Activated T-helper 17 cell treated with anti-CD3 and anti-CD28 coated beads, Interleukin-2, amount 50 U/mL, for 72 hours (primary cell): Measurements from ENCODE around the gene SCAF4. TPM values are rescaled to one million over a fixed set of nuclear protein-coding genes. Genes with fewer than 3 reads are reported as not detected.
"Not testable (repeated sequence)": the region's sequence is repeated elsewhere in the genome, so short reads cannot be mapped to it uniquely, and the experiment has no call there.

Source experiments
- ATAC-seq: fragments of 150-1000 bp; cut with Tn5 transposase; replicated peaks from 2 replicates; pipeline ENCODE4 v1.10.0; 2021; ENCODE audit warnings: mild to moderate bottlenecking, moderate library complexity
- H3K27ac Mint-ChIP-seq: one replicate; pipeline ENCODE4 v1.8.0; 2022; ENCODE audit warnings: mixed read lengths
- H3K27me3 Mint-ChIP-seq: one replicate; pipeline ENCODE4 v1.8.0; 2022; ENCODE audit warnings: mixed read lengths
- H3K36me3 Mint-ChIP-seq: one replicate; pipeline ENCODE4 v1.8.0; 2022; ENCODE audit warnings: low read depth, mild to moderate bottlenecking, mixed read lengths
- H3K4me1 Mint-ChIP-seq: one replicate; pipeline ENCODE4 v1.8.0; 2022; ENCODE audit warnings: mixed read lengths
- H3K4me3 Mint-ChIP-seq: one replicate; pipeline ENCODE4 v1.8.0; 2022; ENCODE audit warnings: mild to moderate bottlenecking, mixed read lengths
- H3K9me3 Mint-ChIP-seq: one replicate; pipeline ENCODE4 v1.8.0; 2022; ENCODE audit warnings: mixed read lengths
- total RNA-seq, 2 donors: library from RNA; stranded (reverse); gene quantifications; one replicate each; pipeline ENCODE4 v1.2.3, GENCODE V29; 2022

The SCAF4 gene
- total RNA-seq, 2 donors from 2014 or later: 33.0 to 46.7 TPM

DNA sequence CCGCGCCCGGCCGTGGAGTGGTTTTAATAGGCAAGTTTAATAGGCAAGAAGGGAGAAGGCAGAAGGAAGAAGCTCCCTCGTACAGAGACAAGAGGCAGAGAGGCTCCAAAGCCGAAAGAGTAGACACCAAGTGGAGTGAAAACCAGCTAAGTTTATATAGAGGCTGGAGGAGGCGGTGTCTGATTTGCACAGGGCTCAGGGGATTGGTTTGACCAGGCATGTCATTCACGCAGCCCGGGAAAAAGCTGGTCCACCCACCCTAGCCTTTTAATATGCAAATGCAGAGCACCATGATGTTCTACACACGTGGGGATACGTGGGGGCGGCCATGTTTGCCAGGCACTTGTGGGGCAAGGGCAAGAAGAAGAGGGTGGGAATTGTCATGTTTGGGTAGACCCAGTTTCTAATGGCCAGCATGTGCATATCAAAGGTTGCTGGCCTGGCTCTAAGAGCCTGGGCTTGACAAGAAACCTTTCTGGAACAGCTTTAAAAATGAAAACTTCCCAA lies 90.4 kb downstream of the SCAF4 start:
- H3K4me3 Mint-ChIP-seq: no peak overlapping the region
- H3K27ac Mint-ChIP-seq: no peak overlapping the region
- peaks cover 2% of the 10 kb centered on the region for H3K9me3 Mint-ChIP-seq
- H3K27me3 Mint-ChIP-seq: peaks cover 2% of the 10 kb centered on the region
- H3K36me3 Mint-ChIP-seq: no peaks in the 10 kb centered on the region
- no peak for ATAC-seq
- H3K4me1 Mint-ChIP-seq: no peaks in the 10 kb centered on the region

DNA sequence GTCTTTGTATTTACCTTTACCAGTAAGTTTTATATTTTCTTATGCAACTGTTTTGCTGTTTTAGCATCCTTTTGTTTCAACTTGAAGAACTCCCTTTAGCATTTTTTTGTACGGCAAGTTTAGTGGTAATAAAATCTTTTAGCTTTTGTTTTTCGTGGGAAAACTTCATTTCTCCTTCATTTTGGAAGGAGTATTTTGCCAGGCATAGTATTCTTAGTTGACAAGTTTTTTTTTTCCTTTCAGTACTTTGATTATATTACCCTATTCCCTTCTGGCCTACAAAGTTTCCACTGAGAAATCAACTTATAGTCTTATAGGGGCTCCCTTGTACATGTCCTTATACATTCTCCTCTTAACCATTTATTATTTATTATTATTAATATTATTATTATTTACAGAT lies 95.0 kb downstream of the SCAF4 start:
- no peaks in the 10 kb centered on the region for H3K27me3 Mint-ChIP-seq
- no peak overlapping the region for H3K4me3 Mint-ChIP-seq
- peaks cover 4% of the 10 kb centered on the region for H3K9me3 Mint-ChIP-seq
- no peak overlapping the region for H3K27ac Mint-ChIP-seq
- H3K4me1 Mint-ChIP-seq: no peaks in the 10 kb centered on the region
- no peak for ATAC-seq
- no peaks in the 10 kb centered on the region for H3K36me3 Mint-ChIP-seq

DNA sequence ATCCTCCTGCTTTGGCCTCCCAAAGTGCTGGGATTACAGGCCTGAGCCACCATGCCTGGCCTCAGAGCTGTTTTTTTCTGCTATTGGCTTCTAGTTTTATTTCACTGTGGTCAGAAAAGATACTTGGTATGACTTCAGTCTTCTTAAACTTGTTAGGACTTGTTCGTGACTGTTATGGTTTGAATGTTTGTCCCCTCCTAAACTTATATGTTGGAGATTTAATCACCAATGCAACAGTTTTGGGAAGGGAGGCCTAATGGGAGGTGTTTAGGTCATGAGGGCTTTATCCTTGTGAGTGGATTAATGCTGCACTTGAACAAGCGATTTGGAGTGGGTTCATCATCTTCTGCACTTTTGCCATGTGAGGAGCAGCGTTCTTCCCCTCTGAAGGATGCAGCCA lies 96.9 kb downstream of the SCAF4 start:
- H3K36me3 Mint-ChIP-seq: no peaks in the 10 kb centered on the region
- no peak overlapping the region for H3K4me3 Mint-ChIP-seq
- H3K27ac Mint-ChIP-seq: no peak overlapping the region
- peaks cover 4% of the 10 kb centered on the region for H3K9me3 Mint-ChIP-seq
- no peaks in the 10 kb centered on the region for H3K27me3 Mint-ChIP-seq
- H3K4me1 Mint-ChIP-seq: no peaks in the 10 kb centered on the region
- ATAC-seq: no peak

DNA sequence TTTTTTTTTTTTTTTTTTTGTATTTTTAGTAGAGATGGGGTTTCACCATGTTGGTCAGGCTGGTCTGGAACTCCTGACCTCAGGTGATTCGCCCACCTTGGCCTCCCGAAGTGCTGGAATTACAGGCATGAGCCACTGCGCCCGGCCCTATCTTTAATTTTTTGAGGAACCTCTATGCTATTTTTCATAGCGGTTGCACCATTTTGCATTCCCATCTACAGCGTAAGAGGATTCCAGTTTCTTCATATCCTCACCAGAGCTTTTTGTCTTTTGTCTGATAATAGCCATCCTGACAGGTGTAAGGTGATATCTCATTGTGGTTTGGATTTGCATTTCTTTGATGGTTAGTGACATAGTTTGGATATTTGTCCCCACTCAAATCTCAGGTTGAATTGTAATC lies 100.0 kb downstream of the SCAF4 start:
- not testable (repeated sequence) for H3K4me1 Mint-ChIP-seq, H3K27me3 Mint-ChIP-seq, H3K27ac Mint-ChIP-seq, H3K9me3 Mint-ChIP-seq, H3K4me3 Mint-ChIP-seq, ATAC-seq, H3K36me3 Mint-ChIP-seq

DNA sequence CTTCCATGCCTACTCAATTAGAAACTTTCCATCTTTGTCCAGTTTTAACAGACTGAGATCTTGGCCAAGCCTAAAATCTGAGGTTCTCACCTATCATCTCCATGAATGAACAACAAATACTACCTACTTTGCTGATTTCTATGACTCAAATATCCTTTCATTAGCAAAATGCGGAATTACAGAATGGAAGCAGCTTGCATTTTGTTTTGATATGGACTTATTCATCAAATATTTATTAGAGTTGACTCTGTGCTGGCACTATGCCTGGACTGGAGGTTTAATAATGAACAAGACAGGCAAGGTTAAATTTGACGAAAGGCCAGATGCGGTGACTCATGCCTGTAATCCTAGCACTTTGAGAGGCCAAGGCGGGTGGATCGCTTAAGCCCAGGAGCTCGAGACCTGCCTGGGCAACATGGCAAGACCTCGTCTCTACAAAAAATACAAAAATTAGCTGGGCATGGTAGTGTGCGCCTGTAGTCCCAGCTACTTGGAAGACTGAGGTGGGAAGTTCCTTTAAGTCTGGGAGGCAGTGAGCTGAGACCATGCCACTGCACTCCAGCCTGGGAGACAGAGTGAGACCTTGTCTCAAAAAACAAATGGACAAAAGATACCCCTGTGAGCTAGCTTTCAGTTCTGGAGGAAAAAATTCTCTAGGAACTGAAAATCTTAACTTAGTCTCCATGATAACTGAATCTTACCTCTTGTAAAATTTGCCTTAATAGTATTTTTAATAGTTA lies 101.8 kb downstream of the SCAF4 start:
- Mint-ChIP-seq H3K9me3 (no peaks in the 10 kb centered on the region), H3K4me1 (no peaks in the 10 kb centered on the region), H3K36me3 (no peaks in the 10 kb centered on the region), H3K27me3 (no peaks in the 10 kb centered on the region), H3K4me3 (no peak overlapping the region), H3K27ac (no peak overlapping the region)
- ATAC-seq: no peak

DNA sequence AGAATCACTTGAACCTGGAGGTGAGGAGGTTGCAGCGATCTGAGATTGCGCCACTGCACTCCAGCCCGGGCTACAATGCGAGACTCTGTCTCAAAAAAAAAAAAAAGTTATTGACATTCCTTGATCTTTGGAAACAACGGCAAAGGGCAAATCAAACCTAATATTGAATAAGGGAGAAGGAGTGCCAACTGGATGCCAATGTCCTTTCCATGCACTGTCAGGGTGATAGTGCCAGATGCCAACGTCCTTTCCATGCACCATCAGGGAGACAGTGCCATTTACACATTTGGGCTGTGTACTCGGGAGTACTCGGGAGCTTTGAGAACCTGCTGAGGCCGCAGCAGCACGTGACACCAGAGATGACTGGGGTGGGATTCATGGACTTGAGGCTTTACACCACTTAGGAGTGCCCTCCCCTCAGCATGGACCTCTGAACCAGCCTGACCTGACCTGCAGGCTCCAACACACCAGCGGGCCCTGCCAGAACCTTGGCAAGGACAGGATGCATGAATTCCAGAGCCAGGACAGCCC lies 106.9 kb downstream of the SCAF4 start:
- Mint-ChIP-seq H3K4me3 (no peak overlapping the region), H3K27ac (no peak overlapping the region), H3K36me3 (no peaks in the 10 kb centered on the region), H3K9me3 (no peaks in the 10 kb centered on the region), H3K4me1 (peaks cover 6% of the 10 kb centered on the region), H3K27me3 (peaks cover 8% of the 10 kb centered on the region)
- ATAC-seq: no peak

DNA sequence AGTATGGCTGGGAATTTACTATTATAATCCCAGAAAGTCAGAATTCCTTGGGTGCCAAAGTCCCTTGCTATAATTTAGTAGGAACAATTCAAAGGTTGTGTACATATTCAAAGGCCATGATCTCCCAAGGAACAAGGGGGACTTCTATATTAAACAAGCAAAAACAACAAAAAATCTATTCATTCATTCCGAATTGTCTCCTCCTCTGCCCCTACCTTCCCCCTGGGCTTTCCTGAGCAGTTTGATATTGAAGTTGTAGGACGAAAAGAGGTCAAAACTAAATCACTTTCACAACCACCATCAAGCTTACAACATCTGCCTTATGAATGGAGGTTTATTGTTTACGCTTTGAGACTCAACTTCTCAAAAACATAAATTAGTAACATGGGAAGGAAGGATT lies 107.7 kb downstream of the SCAF4 start:
- peaks cover 7% of the 10 kb centered on the region for H3K4me1 Mint-ChIP-seq
- ATAC-seq: no peak
- peaks cover 8% of the 10 kb centered on the region for H3K27me3 Mint-ChIP-seq
- H3K9me3 Mint-ChIP-seq: peaks cover under 1% of the 10 kb centered on the region
- H3K4me3 Mint-ChIP-seq: no peak overlapping the region
- H3K36me3 Mint-ChIP-seq: no peaks in the 10 kb centered on the region
- no peak overlapping the region for H3K27ac Mint-ChIP-seq

DNA sequence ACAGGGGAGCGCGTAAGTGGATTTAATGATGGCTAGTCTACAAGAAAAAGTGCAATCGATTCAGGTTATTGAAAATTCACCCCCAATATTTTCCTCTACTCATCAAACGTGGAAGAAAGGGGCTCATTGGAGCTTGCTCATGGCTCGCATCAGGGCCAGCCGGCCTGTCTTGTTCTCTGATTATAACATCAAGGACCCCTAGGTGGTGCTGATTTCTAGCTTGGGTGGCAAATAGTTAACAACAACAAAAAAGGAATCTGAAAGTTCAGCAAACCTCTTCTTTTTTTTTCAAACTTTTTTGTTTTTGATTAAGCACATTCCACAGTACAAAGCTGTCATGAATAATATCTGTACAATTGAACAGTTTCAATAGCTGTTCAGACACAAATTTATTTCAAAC lies 108.3 kb downstream of the SCAF4 start:
- Mint-ChIP-seq H3K4me3 (no peak overlapping the region), H3K27me3 (peaks cover 8% of the 10 kb centered on the region), H3K4me1 (peaks cover 11% of the 10 kb centered on the region), H3K27ac (no peak overlapping the region), H3K9me3 (peaks cover 4% of the 10 kb centered on the region), H3K36me3 (no peaks in the 10 kb centered on the region)
- ATAC-seq: no peak

DNA sequence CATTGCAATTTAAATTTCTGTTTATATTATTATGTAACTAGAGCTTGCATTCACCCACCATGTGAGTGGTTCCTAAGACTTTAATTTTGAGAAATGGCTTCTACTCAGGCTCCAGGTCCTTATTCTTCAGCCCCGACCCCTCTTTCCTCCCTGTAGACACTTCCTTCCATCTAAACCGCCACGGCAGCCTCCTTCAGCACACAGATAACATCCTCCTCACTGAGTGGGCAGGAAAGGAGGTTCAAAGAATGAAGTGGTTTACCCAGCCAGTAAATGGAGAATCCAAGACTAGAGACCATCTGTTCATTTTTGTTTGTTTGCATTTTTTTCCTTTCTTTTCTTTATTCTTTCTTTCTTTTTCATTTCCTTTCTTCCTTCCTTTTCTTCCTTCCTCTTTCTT lies 109.5 kb downstream of the SCAF4 start:
- ATAC-seq: no peak
- no peaks in the 10 kb centered on the region for H3K36me3 Mint-ChIP-seq
- peaks cover 11% of the 10 kb centered on the region for H3K4me1 Mint-ChIP-seq
- H3K27ac Mint-ChIP-seq: no peak overlapping the region
- H3K4me3 Mint-ChIP-seq: no peak overlapping the region
- H3K9me3 Mint-ChIP-seq: peaks cover 4% of the 10 kb centered on the region
- peaks cover 8% of the 10 kb centered on the region for H3K27me3 Mint-ChIP-seq

Other genes with a start within 250 kb of the SCAF4 start
- gene SOD1, start 72.4 kb downstream of the SCAF4 start, total RNA-seq: 100 to 1,000 TPM; 148 to 244 TPM
- gene HUNK, start 140.9 kb upstream of the SCAF4 start, total RNA-seq: under 1 TPM; 0.61 to 0.85 TPM